Adrenal gland (tissue), 12 donors: ENCODE measurements around the gene SERPINA6. TPM values are rescaled to one million over a fixed set of nuclear protein-coding genes. Genes with fewer than 3 reads are reported as not detected.

Experiments used
- DNase-seq, 7 donors: peaks; one replicate each; pipeline ENCODE4 v3.0.0-alpha.2; 2019 to 2020
- H3K27ac ChIP-seq, 5 donors: fragments of 200-600 bp; sonication (generic) in 4 of 5; 1 replicate in 3 of 5; 2 replicates in 2 of 5; pipeline versions ENCODE4 v1.5.1 to v1.8.0; 2016 to 2020; ENCODE audit warnings: mild to moderate bottlenecking in 1 of 5
- H3K27me3 ChIP-seq: fragments of 200-600 bp; 2 replicates; pipeline ENCODE4 v1.8.0; 2021
- H3K36me3 ChIP-seq, 2 donors: fragments of 200-600 bp; replicated peaks in 1 of 2; 1 replicate in 1 of 2; 2 replicates in 1 of 2; pipeline versions ENCODE4 v1.5.1 to v1.8.0; 2018 to 2022
- H3K4me1 ChIP-seq, 2 donors: fragments of 200-600 bp; replicated peaks in 1 of 2; 1 replicate in 1 of 2; 2 replicates in 1 of 2; pipeline versions ENCODE4 v1.5.1 to v1.8.0; 2018 to 2021
- H3K4me3 ChIP-seq, 4 donors: fragments of 200-600 bp; sonication (generic) in 3 of 4; one replicate each; pipeline ENCODE4 v1.5.1; 2016 to 2018
- H3K9me3 ChIP-seq, 3 donors: fragments of 200-600 bp; sonication (generic) in 1 of 3; replicated peaks in 1 of 3; 1 replicate in 2 of 3; 2 replicates in 1 of 3; pipeline versions ENCODE4 v1.5.1 to v1.8.0; 2016 to 2021
- POLR2A ChIP-seq, 2 donors: fragments of 450-650 bp; IDR thresholded peaks; one replicate each; pipeline ENCODE4 v1.6.1; 2017; ENCODE audit warnings: antibody characterized with exemption in 2 of 2, mild to moderate bottlenecking in 2 of 2, moderate library complexity in 1 of 2
- WGBS, 4 donors: extraction: QIAGEN DNeasy Blood & Tissue Kit in 2 of 4; methylation state at CpG; one replicate each; pipeline versions ENCODE4 v1.1.5 to v1.1.7; 2013 to 2017; 5-methylcytosine and 5-hydroxymethylcytosine counted together
- intact Hi-C, 2 donors: fragments of 100-400 bp; cut with DNase I; formaldehyde crosslinking; loops; one replicate each; pipeline versions ENCODE4 v1.14.1 to v1.15.0; 2022 to 2023
- polyA plus RNA-seq, 3 donors: library from polyadenylated mRNA; stranded (reverse); fragments of 200-250 nt in 2 of 3; fragments of 350-450 nt in 1 of 3; fragmentation: Illumina TruSeq in 1 of 3; extraction: RNeasy Lipid Tissue Mini Kit (QIAGEN cat#74804) in 1 of 3; gene quantifications; one replicate each; pipeline ENCODE4 v1.2.3, GENCODE V29; 2013 to 2014
- total RNA-seq, 9 donors: library from RNA; depleted of rRNA in 4 of 9; stranded (reverse); fragments of >200 nt in 4 of 9; fragments of 120-200 nt in 1 of 9; fragmentation: NEBNext Ultra II Directional in 1 of 9; extraction: Animal tissue kit (Norgen Biotek cat#: 25700) in 1 of 9; gene quantifications; one replicate each; pipeline versions ENCODE4 v1.1.0 to v1.2.4, GENCODE V29; 2013 to 2023
- TF ChIP-seq, protein P1 (sequence below), 6 experiments: fragments of 450-650 bp in 4 of 6; fragments of 200-600 bp in 2 of 6; sonication (generic) in 1 of 6; IDR thresholded peaks; 1 replicate in 5 of 6; 2 replicates in 1 of 6; pipeline versions ENCODE4 v1.5.1 to v1.8.0; 2016 to 2021; ENCODE audit warnings: antibody characterized with exemption in 6 of 6, mild to moderate bottlenecking in 2 of 6, moderate library complexity in 1 of 6
- donor health status: healthy with polysubstance abuse.
- donor health status: Bipolar disorder and iron deficiency.
- donor health status: DM: yes; HTN: yes; CAD: no.
- donor health status: DM: no; HTN: no; CAD: no.
- donor health status: DM: no; HTN: no; CAD: no.
- donor health status: DM: yes; HTN: yes; CAD: no.

SERPINA6 gene
- total and polyA plus RNA-seq, 12 donors, result 0.09 TPM; not detected in 11

DNA sequence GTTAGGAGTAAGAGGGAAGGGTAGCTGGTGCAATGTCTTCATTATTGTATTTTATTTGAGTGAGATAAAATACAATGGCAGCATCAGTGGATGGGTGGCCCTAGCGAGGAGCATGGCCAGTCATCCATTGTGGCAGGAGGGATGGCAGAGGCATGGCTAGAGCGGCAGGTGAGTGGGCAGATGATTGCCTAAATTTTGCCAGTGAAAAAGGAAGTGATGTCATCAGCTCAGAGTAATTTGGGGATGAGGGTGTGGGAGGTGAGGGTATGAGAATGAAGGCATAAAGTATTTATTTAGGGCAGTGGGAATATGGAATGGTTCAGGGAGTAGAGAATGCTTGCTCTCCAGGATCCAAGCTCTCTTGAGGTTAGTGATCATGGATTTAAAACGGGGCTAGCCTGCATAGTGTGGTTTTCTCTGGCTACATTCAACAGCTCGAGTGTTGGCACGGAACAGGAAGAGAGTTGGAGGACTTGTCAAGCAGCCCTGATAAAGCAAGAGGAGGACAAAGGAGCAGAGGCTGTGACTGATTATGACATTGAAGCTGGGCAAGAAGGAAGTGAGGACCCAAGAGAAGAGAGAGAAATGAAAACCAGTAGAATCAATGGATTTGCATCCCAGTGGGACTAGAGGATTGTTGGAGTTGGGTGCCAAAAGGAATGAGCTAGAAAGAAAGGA, 18.7 kb upstream of the SERPINA6 start:
- intact Hi-C loops, result no loop called here

DNA sequence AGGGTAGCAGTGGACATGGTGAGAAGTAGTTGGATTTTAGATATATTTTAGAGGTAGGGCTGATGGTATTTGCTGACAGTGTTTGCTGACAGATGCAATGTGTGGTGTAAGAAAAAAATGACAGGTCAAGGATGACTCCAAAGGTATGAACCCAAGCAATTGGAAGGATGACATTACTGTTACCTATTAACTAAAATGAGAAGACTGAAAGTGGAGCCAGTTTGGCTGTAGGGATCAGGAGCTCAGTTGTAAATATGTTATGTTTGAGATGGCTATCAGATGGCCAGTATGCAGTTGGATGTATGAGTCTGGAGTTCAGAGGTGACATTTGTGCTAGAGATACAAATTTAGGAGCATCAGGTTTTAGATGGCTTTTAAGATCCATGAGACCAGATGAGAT, 17.4 kb upstream of the SERPINA6 start:
- H3K36me3 ChIP-seq, result no peaks in the 10 kb centered on the region
- H3K27ac ChIP-seq, result no peak overlapping the region
- no peak for DNase-seq
- H3K27me3 ChIP-seq, result no peaks in the 10 kb centered on the region
- intact Hi-C loops, result no loop called here
- H3K4me1 ChIP-seq, result no peaks in the 10 kb centered on the region
- no peaks in the 10 kb centered on the region for H3K9me3 ChIP-seq
- H3K4me3 ChIP-seq, result no peak overlapping the region
- TF ChIP-seq POLR2A (IDR thresholded peaks at IDR 0.05), result no peak
- TF ChIP-seq, protein P1, sequence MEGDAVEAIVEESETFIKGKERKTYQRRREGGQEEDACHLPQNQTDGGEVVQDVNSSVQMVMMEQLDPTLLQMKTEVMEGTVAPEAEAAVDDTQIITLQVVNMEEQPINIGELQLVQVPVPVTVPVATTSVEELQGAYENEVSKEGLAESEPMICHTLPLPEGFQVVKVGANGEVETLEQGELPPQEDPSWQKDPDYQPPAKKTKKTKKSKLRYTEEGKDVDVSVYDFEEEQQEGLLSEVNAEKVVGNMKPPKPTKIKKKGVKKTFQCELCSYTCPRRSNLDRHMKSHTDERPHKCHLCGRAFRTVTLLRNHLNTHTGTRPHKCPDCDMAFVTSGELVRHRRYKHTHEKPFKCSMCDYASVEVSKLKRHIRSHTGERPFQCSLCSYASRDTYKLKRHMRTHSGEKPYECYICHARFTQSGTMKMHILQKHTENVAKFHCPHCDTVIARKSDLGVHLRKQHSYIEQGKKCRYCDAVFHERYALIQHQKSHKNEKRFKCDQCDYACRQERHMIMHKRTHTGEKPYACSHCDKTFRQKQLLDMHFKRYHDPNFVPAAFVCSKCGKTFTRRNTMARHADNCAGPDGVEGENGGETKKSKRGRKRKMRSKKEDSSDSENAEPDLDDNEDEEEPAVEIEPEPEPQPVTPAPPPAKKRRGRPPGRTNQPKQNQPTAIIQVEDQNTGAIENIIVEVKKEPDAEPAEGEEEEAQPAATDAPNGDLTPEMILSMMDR (IDR thresholded peaks at IDR 0.05), result no peak

More for the DNA sequence above, 18.7 kb upstream of the SERPINA6 start:
- Histone ChIP-seq H3K4me1 (no peaks in the 10 kb centered on the region), H3K4me3 (no peak overlapping the region), H3K27me3 (no peaks in the 10 kb centered on the region), H3K36me3 (no peaks in the 10 kb centered on the region), H3K27ac (peak overlapping the region in 1 of 5 donors; percentile 48), H3K9me3 (no peaks in the 10 kb centered on the region)
- no peak for TF ChIP-seq POLR2A (IDR thresholded peaks at IDR 0.05)
- TF ChIP-seq, protein P1 (IDR thresholded peaks at IDR 0.05), result no peak
- DNase-seq, result no peak
- WGBS, 4 donors, result 56 to 63% (median 60%) methylated on average over 5 of the region's 5 CpGs

DNA sequence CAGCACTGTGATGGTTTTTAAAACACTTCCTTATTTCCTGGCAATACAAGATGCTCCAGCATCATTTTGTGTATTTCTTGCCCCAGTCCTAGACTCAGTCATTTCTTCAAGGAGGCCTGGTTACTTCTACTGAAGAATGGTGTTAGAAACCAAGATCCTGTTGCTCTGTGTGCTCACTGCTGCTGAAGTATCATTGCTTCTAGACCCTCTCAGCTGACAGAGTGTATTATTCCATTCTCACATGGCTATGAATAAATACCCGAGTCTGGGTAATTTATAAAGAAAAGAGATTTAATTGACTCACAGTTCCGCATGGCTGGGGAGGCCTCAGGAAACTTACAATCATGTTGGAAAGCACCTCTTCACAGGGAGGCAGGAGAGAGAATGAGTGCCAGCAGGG, 14.9 kb upstream of the SERPINA6 start:
- intact Hi-C loops, result no loop called here
- Histone ChIP-seq H3K36me3 (no peaks in the 10 kb centered on the region), H3K27me3 (no peaks in the 10 kb centered on the region), H3K4me3 (no peak overlapping the region), H3K27ac (no peak overlapping the region), H3K4me1 (no peaks in the 10 kb centered on the region), H3K9me3 (no peaks in the 10 kb centered on the region)
- WGBS, 4 donors, result 77 to 92% (median 83%) methylated on average over 2 of the region's 2 CpGs
- no peak for DNase-seq
- TF ChIP-seq, protein P1 (IDR thresholded peaks at IDR 0.05), result no peak
- TF ChIP-seq POLR2A (IDR thresholded peaks at IDR 0.05), result no peak

DNA sequence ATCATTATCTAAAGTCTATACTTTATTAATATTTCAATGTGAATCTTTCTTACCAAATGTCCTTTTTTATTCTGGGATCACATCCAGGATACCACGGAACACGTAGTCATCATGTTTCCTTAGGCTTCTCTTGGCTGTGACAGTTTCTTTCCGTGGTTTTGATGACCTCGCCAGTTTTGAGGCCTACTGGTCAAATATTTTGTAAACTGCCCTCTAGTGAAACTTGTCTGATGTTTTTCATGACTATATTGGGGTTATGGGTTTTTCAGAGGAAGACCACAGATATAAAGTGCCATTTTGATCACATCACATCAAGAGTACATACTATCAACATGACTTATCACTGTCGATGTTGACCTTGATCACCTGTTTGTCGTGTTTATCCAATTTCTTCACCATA, 14.1 kb upstream of the SERPINA6 start:
- 69 to 78% (median 74%) methylated on average over 6 of the region's 6 CpGs for WGBS, 4 donors
- no peaks in the 10 kb centered on the region for H3K4me1 ChIP-seq
- H3K9me3 ChIP-seq, result no peaks in the 10 kb centered on the region
- no peaks in the 10 kb centered on the region for H3K36me3 ChIP-seq
- DNase-seq, result no peak
- intact Hi-C loops, result no loop called here
- H3K27me3 ChIP-seq, result no peaks in the 10 kb centered on the region
- no peak overlapping the region for H3K4me3 ChIP-seq
- H3K27ac ChIP-seq, result no peak overlapping the region
- TF ChIP-seq, protein P1 (IDR thresholded peaks at IDR 0.05), result no peak
- no peak for TF ChIP-seq POLR2A (IDR thresholded peaks at IDR 0.05)
